ENCODE results near the gene RS1.

Gene RS1

GRCh38 chrX:18668071-18668835 is 3.7 kb downstream of the RS1 start:
- no peak for DNase-seq (ENCODE audit: low read depth in 2 of 2, low spot score in 1 of 2)

- DNase-seq (ENCODE audit: low read depth in 2 of 2, low spot score in 1 of 2) = no peak
Observed at GRCh38 chrX:18666614-18667013, 5.3 kb downstream of the RS1 start.

- no peak for DNase-seq (ENCODE audit: low read depth in 2 of 2, low spot score in 1 of 2)
Observed at GRCh38 chrX:18664947-18665346, 7.0 kb downstream of the RS1 start.

- no peak for DNase-seq (ENCODE audit: low read depth in 2 of 2, low spot score in 1 of 2)
Observed at GRCh38 chrX:18661273-18661672, 10.6 kb downstream of the RS1 start.

- DNase-seq (ENCODE audit: low read depth in 2 of 2, low spot score in 1 of 2) = no peak
Observed at GRCh38 chrX:18654875-18655836, 16.8 kb downstream of the RS1 start.

- no peak for DNase-seq (ENCODE audit: low read depth in 2 of 2, low spot score in 1 of 2)
Observed at GRCh38 chrX:18652636-18653035, 19.3 kb downstream of the RS1 start.

- DNase-seq (ENCODE audit: low read depth in 2 of 2, low spot score in 1 of 2) = no peak
Observed at GRCh38 chrX:18650662-18651061, 21.2 kb downstream of the RS1 start.

GRCh38 chrX:18649498-18649951 is 22.4 kb downstream of the RS1 start:
- no peak for DNase-seq (ENCODE audit: low read depth in 2 of 2, low spot score in 1 of 2)

GRCh38 chrX:18647621-18648020 is 24.3 kb downstream of the RS1 start:
- no peak for DNase-seq (ENCODE audit: low read depth in 2 of 2, low spot score in 1 of 2)

- DNase-seq (ENCODE audit: low read depth in 2 of 2, low spot score in 1 of 2) = no peak
Observed at GRCh38 chrX:18643853-18644252, 28.1 kb downstream of the RS1 start.

- DNase-seq (ENCODE audit: low read depth in 2 of 2, low spot score in 1 of 2) = no peak
Observed at GRCh38 chrX:18643243-18643642, 28.7 kb downstream of the RS1 start.

GRCh38 chrX:18640686-18641085 is 31.2 kb downstream of the RS1 start:
- no peak for DNase-seq (ENCODE audit: low read depth in 2 of 2, low spot score in 1 of 2)

GRCh38 chrX:18639280-18639679 is 32.6 kb downstream of the RS1 start:
- no peak for DNase-seq (ENCODE audit: low read depth in 2 of 2, low spot score in 1 of 2)

- no peak for DNase-seq (ENCODE audit: low read depth in 2 of 2, low spot score in 1 of 2)
Observed at GRCh38 chrX:18638398-18638797, 33.5 kb downstream of the RS1 start.

GRCh38 chrX:18630934-18631333 is 41.0 kb downstream of the RS1 start:
- no peak for DNase-seq (ENCODE audit: low read depth in 2 of 2, low spot score in 1 of 2)

GRCh38 chrX:18624599-18624998 is 47.3 kb downstream of the RS1 start:
- DNase-seq (ENCODE audit: low read depth in 2 of 2, low spot score in 1 of 2) = no peak

GRCh38 chrX:18620349-18620748 is 51.6 kb downstream of the RS1 start:
- no peak for DNase-seq (ENCODE audit: low read depth in 2 of 2, low spot score in 1 of 2)

- DNase-seq (ENCODE audit: low read depth in 2 of 2, low spot score in 1 of 2) = no peak
Observed at GRCh38 chrX:18619288-18619687, 52.6 kb downstream of the RS1 start.

- no peak for DNase-seq (ENCODE audit: low read depth in 2 of 2, low spot score in 1 of 2)
Observed at GRCh38 chrX:18617407-18617750, 54.5 kb downstream of the RS1 start.

GRCh38 chrX:18616688-18617406 is 55.1 kb downstream of the RS1 start:
- DNase-seq (ENCODE audit: low read depth in 2 of 2, low spot score in 1 of 2) = no peak

- DNase-seq (ENCODE audit: low read depth in 2 of 2, low spot score in 1 of 2) = no peak
Observed at GRCh38 chrX:18613930-18614639, 57.8 kb downstream of the RS1 start.

Measured in stimulated activated CD8-positive, alpha-beta memory T cell treated with anti-CD3 and anti-CD28 coated beads, Interleukin-4, amount 100 ng/mL, for 1 hour (primary cell).